Transverse colon (tissue), 4 donors: ENCODE results near the gene UTF1.

ENCODE experiments used
- CTCF ChIP-seq, 5 experiments: fragments of 200-600 bp in 3 of 5; fragments of 450-650 bp in 2 of 5; sonication (generic) in 3 of 5; IDR thresholded peaks; 1 replicate in 2 of 5; 2 replicates in 3 of 5; pipeline ENCODE4 v1.5.1; 2016 to 2017; ENCODE audit warnings: antibody characterized with exemption in 5 of 5, inconsistent platforms in 3 of 5, mild to moderate bottlenecking in 2 of 5, moderate library complexity in 1 of 5
- EP300 ChIP-seq: sonication (generic); formaldehyde crosslinking; IDR thresholded peaks from one replicate; pipeline ENCODE4 v1.6.1; 2017; ENCODE audit warnings: antibody characterized with exemption, low read depth
- POLR2A ChIP-seq: fragments of 450-650 bp; IDR thresholded peaks from one replicate; pipeline ENCODE4 v1.6.1; 2016; ENCODE audit warnings: antibody characterized with exemption, mild to moderate bottlenecking, moderate library complexity
- POLR2AphosphoS5 ChIP-seq, 3 donors: sonication (generic); formaldehyde crosslinking; IDR thresholded peaks; one replicate each; pipeline ENCODE4 v1.6.1; 2016; ENCODE audit warnings: antibody characterized with exemption in 3 of 3

GRCh38 chr10:133184591-133185244 lies 45.3 kb upstream of the UTF1 start:
- TF ChIP-seq CTCF (IDR thresholded peaks at IDR 0.05) (no peak), EP300 (no peak), POLR2AphosphoS5 (IDR thresholded peaks at IDR 0.05) (no peak), POLR2A (no peak)
